B cell (primary cell): ENCODE measurements around the gene NAB1.

Experiments
- EZH2 ChIP-seq: IDR thresholded peaks from 2 replicates; pipeline ENCODE4 v1.6.1; 2012; ENCODE audit warnings: borderline replicate concordance, low read depth, mild to moderate bottlenecking, moderate library complexity, low read length; ENCODE audit not compliant: insufficient read depth, poor library complexity, severe bottlenecking
- TF ChIP-seq, protein P1 (sequence below): fragments of 200-600 bp; IDR thresholded peaks from one replicate; pipeline ENCODE4 v1.8.0; 2022; ENCODE audit warnings: antibody characterized with exemption, mild to moderate bottlenecking

GRCh38 chr2:190649798-190650390 lies 1.0 kb downstream of the NAB1 start:
- TF ChIP-seq, protein P1, sequence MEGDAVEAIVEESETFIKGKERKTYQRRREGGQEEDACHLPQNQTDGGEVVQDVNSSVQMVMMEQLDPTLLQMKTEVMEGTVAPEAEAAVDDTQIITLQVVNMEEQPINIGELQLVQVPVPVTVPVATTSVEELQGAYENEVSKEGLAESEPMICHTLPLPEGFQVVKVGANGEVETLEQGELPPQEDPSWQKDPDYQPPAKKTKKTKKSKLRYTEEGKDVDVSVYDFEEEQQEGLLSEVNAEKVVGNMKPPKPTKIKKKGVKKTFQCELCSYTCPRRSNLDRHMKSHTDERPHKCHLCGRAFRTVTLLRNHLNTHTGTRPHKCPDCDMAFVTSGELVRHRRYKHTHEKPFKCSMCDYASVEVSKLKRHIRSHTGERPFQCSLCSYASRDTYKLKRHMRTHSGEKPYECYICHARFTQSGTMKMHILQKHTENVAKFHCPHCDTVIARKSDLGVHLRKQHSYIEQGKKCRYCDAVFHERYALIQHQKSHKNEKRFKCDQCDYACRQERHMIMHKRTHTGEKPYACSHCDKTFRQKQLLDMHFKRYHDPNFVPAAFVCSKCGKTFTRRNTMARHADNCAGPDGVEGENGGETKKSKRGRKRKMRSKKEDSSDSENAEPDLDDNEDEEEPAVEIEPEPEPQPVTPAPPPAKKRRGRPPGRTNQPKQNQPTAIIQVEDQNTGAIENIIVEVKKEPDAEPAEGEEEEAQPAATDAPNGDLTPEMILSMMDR = no peak
- no peak for TF ChIP-seq EZH2
